GM12878 (cell line): ENCODE data around the gene HCK. TPM values are rescaled to one million over a fixed set of nuclear protein-coding genes. Genes with fewer than 3 reads are reported as not detected.

Experiments used
- ATAC-seq: fragments of 200-7000 bp; cut with Tn5 transposase; 3 replicates; pipeline ENCODE4 v1.9.1; 2020; ENCODE audit warnings: mild to moderate bottlenecking, moderate library complexity
- BruUV-seq: library from RNA; stranded (reverse); fragments of 400-500 nt; replicated peaks from 2 replicates; lab custom pipeline; 2021; lab: Mats Ljungman, UMichigan
- CTCF ChIA-PET: fragments of 300-600 bp; sonication (Branson Sonifier 250); formaldehyde crosslinking; extraction: SDS; loops from one replicate; lab custom pipeline; 2021; ENCODE audit warnings: inconsistent platforms; lab: Yijun Ruan, JAX
- POLR2A ChIA-PET: fragments of 350-600 bp; formaldehyde crosslinking; extraction: SDS; loops from one replicate; lab custom pipeline; 2021; ENCODE audit warnings: inconsistent platforms; lab: Charles Lee
- RAD21 ChIA-PET: fragments of 300-600 bp; sonication (Branson Sonifier 250); formaldehyde crosslinking; loops from one replicate; lab custom pipeline; 2023; ENCODE audit warnings: antibody characterized with exemption; ENCODE audit not compliant: unreplicated experiment; lab: Charles Lee
- SMC1A ChIA-PET: fragments of 300-600 bp; sonication (Branson Sonifier 250); formaldehyde crosslinking; loops from one replicate; lab custom pipeline; 2023; ENCODE audit not compliant: unreplicated experiment, uncharacterized antibody; lab: Charles Lee
- DNase-seq: peaks from one replicate; pipeline ENCODE4 v3.0.0-alpha.2; 2011; ENCODE audit warnings: low read depth, low spot score
- FAIRE-seq: peaks from 3 replicates; lab custom pipeline; 2011; peaks lifted over from hg19 to GRCh38; lab: Jason Lieb, UNC
- H2AFZ ChIP-seq: 2 replicates; pipeline ENCODE4 v1.6.0; 2011; ENCODE audit warnings: low read depth, low read length, control low read depth; ENCODE audit not compliant: control insufficient read depth
- H3K27ac ChIP-seq: 2 replicates; pipeline ENCODE4 v1.5.1; 2011; ENCODE audit warnings: control low read depth; ENCODE audit not compliant: control insufficient read depth, insufficient read depth
- H3K27me3 ChIP-seq, 2 experiments: replicated peaks in 1 of 2; 2 replicates each; pipeline versions ENCODE4 v1.6.0 to v1.6.1; 2011; ENCODE audit warnings: low read length in 1 of 2; ENCODE audit not compliant: control insufficient read depth in 2 of 2, insufficient read depth in 2 of 2
- H3K36me3 ChIP-seq, 2 experiments: 2 replicates each; pipeline ENCODE4 v1.5.1; 2011; ENCODE audit warnings: low read length in 1 of 2; ENCODE audit not compliant: control insufficient read depth in 2 of 2, insufficient read depth in 2 of 2
- H3K4me1 ChIP-seq: 2 replicates; pipeline ENCODE4 v1.6.1; 2011; ENCODE audit warnings: mild to moderate bottlenecking, low read length, moderate library complexity, mixed read lengths; ENCODE audit not compliant: control insufficient read depth, insufficient read depth
- H3K4me2 ChIP-seq: 2 replicates; pipeline ENCODE4 v1.6.0; 2011; ENCODE audit warnings: control low read depth; ENCODE audit not compliant: control insufficient read depth, insufficient read depth
- H3K4me3 ChIP-seq: fragments of 200-600 bp; sonication (generic); 2 replicates; pipeline ENCODE4 v1.5.1; 2016
- H3K79me2 ChIP-seq: 2 replicates; pipeline ENCODE4 v1.6.0; 2011; ENCODE audit warnings: low read length; ENCODE audit not compliant: control insufficient read depth, insufficient read depth
- H3K9ac ChIP-seq: 2 replicates; pipeline ENCODE4 v1.8.0; 2011; ENCODE audit warnings: low read length, control low read depth, mixed read lengths; ENCODE audit not compliant: control insufficient read depth, insufficient read depth
- H3K9me3 ChIP-seq: replicated peaks from 3 replicates; pipeline ENCODE4 v1.5.1; 2011; ENCODE audit warnings: mild to moderate bottlenecking, low read length; ENCODE audit not compliant: control insufficient read depth, insufficient read depth
- H4K20me1 ChIP-seq: 2 replicates; pipeline ENCODE4 v1.6.0; 2011; ENCODE audit not compliant: control insufficient read depth, insufficient read depth
- CHD4 ChIP-seq: fragments of 200-600 bp; sonication (generic); IDR thresholded peaks from 2 replicates; pipeline ENCODE4 v1.6.1; 2016; ENCODE audit warnings: mild to moderate bottlenecking
- EZH2 ChIP-seq: IDR thresholded peaks from 2 replicates; pipeline ENCODE4 v1.6.1; 2012; ENCODE audit warnings: low read depth, mild to moderate bottlenecking, control low read depth, inconsistent platforms, low read length, borderline replicate concordance; ENCODE audit not compliant: control insufficient read depth
- JUNB ChIP-seq: IDR thresholded peaks from 2 replicates; pipeline ENCODE4 v1.6.1; 2016; ENCODE audit warnings: antibody characterized with exemption, mild to moderate bottlenecking
- LARP7 ChIP-seq: fragments of 450-650 bp; IDR thresholded peaks from 2 replicates; pipeline ENCODE4 v1.6.1; 2017; ENCODE audit warnings: mild to moderate bottlenecking
- RFX5 ChIP-seq: IDR thresholded peaks from 2 replicates; pipeline ENCODE4 v1.6.1; 2011; ENCODE audit warnings: low read depth, low read length, improper control_type of control experiment
- TCF3 ChIP-seq: IDR thresholded peaks from 2 replicates; pipeline ENCODE4 v1.6.1; 2012; ENCODE audit warnings: low read depth, mild to moderate bottlenecking, low read length, borderline replicate concordance; ENCODE audit not compliant: insufficient read depth
- ZNF622 ChIP-seq: fragments of 450-650 bp; IDR thresholded peaks from 2 replicates; pipeline ENCODE4 v1.6.1; 2017; ENCODE audit warnings: mild to moderate bottlenecking, inconsistent platforms
- WGBS: methylation state at CpG from one replicate; pipeline ENCODE4 v1.1.6; 2016; ENCODE audit warnings: low lambda C conversion rate; ENCODE audit not compliant: insufficient replicate concordance, insufficient coverage; ENCODE audit errors: missing lambda C conversion rate; 5-methylcytosine and 5-hydroxymethylcytosine counted together
- in situ Hi-C: fragments of 300-500 bp; cut with MboI; formaldehyde crosslinking; loops from 9 replicates; pipeline ENCODE4 v1.14.3; 2018; ENCODE audit warnings: mixed read lengths
- intact Hi-C: fragments of 100-400 bp; cut with micrococcal nuclease; formaldehyde crosslinking; loops from one replicate; pipeline ENCODE4 v1.14.2; 2022; ENCODE audit not compliant: unreplicated experiment
- polyA plus RNA-seq, 11 experiments: library from polyadenylated mRNA; depleted of rRNA in 4 of 11; unstranded in 6 of 11; stranded (reverse) in 5 of 11; fragments of >200 nt; fragmentation: Nextera tagmentation in 4 of 11; fragmentation: Illumina TruSeq in 1 of 11; extraction: Ambion mirVana in 4 of 11; extraction: Trizol in 1 of 11; gene quantifications; 1 replicate in 1 of 11; 2 replicates in 10 of 11; pipeline versions ENCODE4 v1.2.1 to v1.2.3, GENCODE V29; 2011 to 2016; ENCODE audit warnings: inconsistent platforms in 2 of 11, missing spikeins in 2 of 11, low read depth in 1 of 11
- total RNA-seq, 4 experiments: library from RNA; depleted of rRNA in 3 of 4; stranded (reverse); fragments of >200 nt in 3 of 4; fragmentation: Illumina TruSeq in 1 of 4; extraction: Trizol in 1 of 4; gene quantifications; 2 replicates each; pipeline versions ENCODE4 v1.2.1 to v1.2.3, GENCODE V29; 2013 to 2021
- TF ChIP-seq, protein P1 (sequence below), 3 experiments: IDR thresholded peaks in 2 of 3; conservative IDR thresholded peaks in 1 of 3; 2 replicates each; pipeline ENCODE4 v1.5.1; 2011; ENCODE audit warnings: low read depth in 3 of 3, low read length in 3 of 3, mild to moderate bottlenecking in 3 of 3, control low read depth in 2 of 3, moderate library complexity in 2 of 3, inconsistent platforms in 1 of 3, mixed read lengths in 1 of 3; ENCODE audit not compliant: control insufficient read depth in 2 of 3, insufficient read depth in 1 of 3; ENCODE audit errors: extremely low read depth in 1 of 3

The HCK gene
- total and polyA plus RNA-seq, 10 of the 15 experiments (the other 5 are each of a cell fraction or from before 2014, with no cell fraction given): 1.3 to 30.3 (median 18.5) TPM

GRCh38 chr20:32045999-32046398 lies 6.0 kb upstream of the HCK start:
- no peaks in the 10 kb centered on the region for H3K79me2 ChIP-seq
- no peak overlapping the region for H3K4me2 ChIP-seq
- no TSS peak for BruUV-seq
- TF ChIP-seq RFX5 (no peak), ZNF622 (no peak), EZH2 (no peak), TCF3 (no peak), JUNB (no peak), LARP7 (no peak), CHD4 (no peak)
- TF ChIP-seq, protein P1, sequence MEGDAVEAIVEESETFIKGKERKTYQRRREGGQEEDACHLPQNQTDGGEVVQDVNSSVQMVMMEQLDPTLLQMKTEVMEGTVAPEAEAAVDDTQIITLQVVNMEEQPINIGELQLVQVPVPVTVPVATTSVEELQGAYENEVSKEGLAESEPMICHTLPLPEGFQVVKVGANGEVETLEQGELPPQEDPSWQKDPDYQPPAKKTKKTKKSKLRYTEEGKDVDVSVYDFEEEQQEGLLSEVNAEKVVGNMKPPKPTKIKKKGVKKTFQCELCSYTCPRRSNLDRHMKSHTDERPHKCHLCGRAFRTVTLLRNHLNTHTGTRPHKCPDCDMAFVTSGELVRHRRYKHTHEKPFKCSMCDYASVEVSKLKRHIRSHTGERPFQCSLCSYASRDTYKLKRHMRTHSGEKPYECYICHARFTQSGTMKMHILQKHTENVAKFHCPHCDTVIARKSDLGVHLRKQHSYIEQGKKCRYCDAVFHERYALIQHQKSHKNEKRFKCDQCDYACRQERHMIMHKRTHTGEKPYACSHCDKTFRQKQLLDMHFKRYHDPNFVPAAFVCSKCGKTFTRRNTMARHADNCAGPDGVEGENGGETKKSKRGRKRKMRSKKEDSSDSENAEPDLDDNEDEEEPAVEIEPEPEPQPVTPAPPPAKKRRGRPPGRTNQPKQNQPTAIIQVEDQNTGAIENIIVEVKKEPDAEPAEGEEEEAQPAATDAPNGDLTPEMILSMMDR (IDR thresholded peaks at IDR 0.05 in 2 of 3, conservative IDR thresholded peaks at IDR 0.05 in 1 of 3; ENCODE audit: control insufficient read depth in 2 of 3, extremely low read depth in 1 of 3, insufficient read depth in 1 of 3, low read depth in 3 of 3, low read length in 3 of 3): no peak
- no peak overlapping the region for H3K9ac ChIP-seq
- ChIA-PET RAD21 (interaction anchor here (1.5 kb wide), 1 partner anchor 11 kb away, joined by 4 read pairs; no protein-coding TSS in a partner anchor), SMC1A (interaction anchor here (1.1 kb wide), 1 partner anchor 44 kb away, joined by 3 read pairs; no protein-coding TSS in a partner anchor), CTCF (no interaction called here), POLR2A (no interaction called here)
- in situ Hi-C loops (no loop called here), intact Hi-C loops (no loop called here)
- no peaks in the 10 kb centered on the region for H3K36me3 ChIP-seq
- H3K4me1 ChIP-seq: peaks cover 5% of the 10 kb centered on the region
- WGBS: 44% methylated on average over 3 of the region's 3 CpGs
- no peak overlapping the region for H3K27ac ChIP-seq
- no peaks in the 10 kb centered on the region; a peak in 1 of 4 replicates for H3K27me3 ChIP-seq
- no peak for ATAC-seq
- FAIRE-seq: no peak
- H4K20me1 ChIP-seq: no peaks in the 10 kb centered on the region
- H3K4me3 ChIP-seq: no peak overlapping the region
- no peaks in the 10 kb centered on the region; the same call in 2 of the 3 replicates for H3K9me3 ChIP-seq
- no peak overlapping the region for H2AFZ ChIP-seq
- no peak for DNase-seq
